Chondrocyte (in vitro differentiated cells): ENCODE measurements around the gene ECSCR. TPM values are rescaled to one million over a fixed set of nuclear protein-coding genes. Genes with fewer than 3 reads are reported as not detected.
"Not testable (repeated sequence)": the region's sequence is repeated elsewhere in the genome, so short reads cannot be mapped to it uniquely, and the experiment has no call there.

Source experiments
- DNase-seq: peaks from one replicate; pipeline ENCODE4 v3.0.0; 2021; ENCODE audit warnings: mixed read lengths, low spot score
- H3K27ac Mint-ChIP-seq: one replicate; pipeline ENCODE4 v1.8.0; 2021; ENCODE audit warnings: mild to moderate bottlenecking, moderate library complexity, mixed read lengths; ENCODE audit not compliant: unreplicated experiment
- H3K27me3 Mint-ChIP-seq: 2 replicates; pipeline ENCODE4 v1.8.0; 2021; ENCODE audit warnings: low read depth, mixed read lengths
- H3K36me3 Mint-ChIP-seq: 2 replicates; pipeline ENCODE4 v1.8.0; 2021; ENCODE audit warnings: low read depth, mixed read lengths
- H3K4me1 Mint-ChIP-seq: 2 replicates; pipeline ENCODE4 v1.8.0; 2021; ENCODE audit warnings: low read depth, mild to moderate bottlenecking, mixed read lengths
- H3K4me3 Mint-ChIP-seq: one replicate; pipeline ENCODE4 v1.8.0; 2021; ENCODE audit warnings: mild to moderate bottlenecking, moderate library complexity, mixed read lengths; ENCODE audit not compliant: unreplicated experiment
- H3K9me3 Mint-ChIP-seq: 2 replicates; pipeline ENCODE4 v1.8.0; 2021; ENCODE audit warnings: low read depth, mixed read lengths
- CTCF ChIP-seq: fragments of 200-600 bp; sonication (generic); IDR thresholded peaks from 2 replicates; pipeline ENCODE4 v1.5.0; 2021; ENCODE audit warnings: antibody characterized with exemption, mild to moderate bottlenecking, moderate library complexity
- total RNA-seq: library from RNA; stranded (reverse); gene quantifications from 3 replicates; pipeline ENCODE4 v1.2.1, GENCODE V29; 2021

The ECSCR gene
- total RNA-seq, 1 donor from 2014 or later, result 0.62 TPM

GRCh38 chr5:139413963-139414362, 48.6 kb downstream of the ECSCR start:
- H3K4me3 Mint-ChIP-seq, result no peak overlapping the region

DNA sequence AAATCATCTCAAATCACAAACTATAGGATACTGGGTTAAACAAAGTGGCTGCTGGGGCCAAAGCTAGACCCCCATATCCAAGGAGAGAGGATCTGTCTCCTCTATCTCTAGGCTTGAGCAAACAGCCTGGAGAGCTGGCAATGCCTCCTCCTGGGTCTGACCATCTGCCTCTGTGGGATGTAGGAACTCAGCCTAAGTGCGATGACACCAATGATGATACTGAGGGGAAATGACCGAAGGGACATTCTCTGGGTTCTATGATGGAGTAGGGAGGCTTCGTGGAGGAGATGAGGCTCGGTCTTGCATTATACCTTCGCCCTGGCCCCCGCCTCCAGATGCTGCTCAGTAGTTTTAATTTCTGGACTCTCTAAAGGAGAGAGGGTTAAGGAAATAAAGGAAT, 49.4 kb downstream of the ECSCR start:
- DNase-seq, result no peak
- no peak for TF ChIP-seq CTCF
- Mint-ChIP-seq H3K4me3 (no peak overlapping the region), H3K36me3 (peaks cover 10% of the 10 kb centered on the region), H3K4me1 (peaks cover 8% of the 10 kb centered on the region), H3K27me3 (no peaks in the 10 kb centered on the region), H3K27ac (no peak overlapping the region), H3K9me3 (no peaks in the 10 kb centered on the region)

More at GRCh38 chr5:139413963-139414362, 48.6 kb downstream of the ECSCR start:
- H3K9me3 Mint-ChIP-seq, result no peaks in the 10 kb centered on the region
- TF ChIP-seq CTCF, result no peak
- peaks cover 10% of the 10 kb centered on the region for H3K36me3 Mint-ChIP-seq
- no peaks in the 10 kb centered on the region for H3K27me3 Mint-ChIP-seq
- no peak for DNase-seq
- H3K27ac Mint-ChIP-seq, result no peak overlapping the region
- H3K4me1 Mint-ChIP-seq, result peaks cover 8% of the 10 kb centered on the region

DNA sequence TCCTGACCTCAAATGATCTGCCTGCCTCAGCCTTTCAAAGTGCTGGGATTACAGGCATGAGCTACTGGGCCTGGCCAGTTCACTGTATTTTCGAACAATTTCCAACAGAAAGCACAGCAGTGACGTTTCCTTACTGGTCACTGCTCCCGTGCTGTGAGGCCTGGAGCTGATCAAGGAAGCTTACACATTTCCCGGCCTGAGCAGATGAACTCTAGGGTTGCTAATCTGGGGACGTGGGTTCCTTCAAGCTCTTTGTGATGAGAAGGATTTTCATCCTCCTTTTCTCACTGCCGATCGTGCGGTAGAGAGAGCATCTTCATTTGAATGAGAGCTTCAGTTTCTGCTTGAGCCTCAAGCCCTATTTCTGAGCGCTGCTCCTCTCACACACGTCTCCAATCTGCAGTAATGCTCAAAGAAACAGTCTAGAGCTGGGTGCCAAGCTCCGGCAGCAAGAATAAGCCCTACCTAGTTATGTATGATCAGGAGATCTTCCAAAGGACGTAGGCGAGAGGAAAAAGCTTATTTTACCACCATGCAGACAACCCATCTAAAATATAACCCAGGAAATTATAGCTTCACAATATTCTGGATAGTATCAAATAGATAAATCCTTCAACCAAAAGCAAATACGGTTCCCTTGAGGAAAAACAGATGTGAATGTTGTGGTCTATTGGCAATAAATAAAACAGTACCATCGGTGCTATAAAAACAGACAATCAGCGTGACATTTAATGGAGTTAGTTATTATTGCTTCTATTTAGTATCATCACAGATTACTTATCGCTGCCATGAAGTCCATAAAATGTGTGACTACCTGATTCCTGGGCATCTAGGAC, 51.3 kb downstream of the ECSCR start:
- no peak for DNase-seq
- peaks cover 10% of the 10 kb centered on the region for H3K36me3 Mint-ChIP-seq
- H3K27ac Mint-ChIP-seq, result no peak overlapping the region
- TF ChIP-seq CTCF, result no peak
- H3K27me3 Mint-ChIP-seq, result no peaks in the 10 kb centered on the region
- H3K4me3 Mint-ChIP-seq, result no peak overlapping the region
- H3K4me1 Mint-ChIP-seq, result no peaks in the 10 kb centered on the region
- H3K9me3 Mint-ChIP-seq, result no peaks in the 10 kb centered on the region

DNA sequence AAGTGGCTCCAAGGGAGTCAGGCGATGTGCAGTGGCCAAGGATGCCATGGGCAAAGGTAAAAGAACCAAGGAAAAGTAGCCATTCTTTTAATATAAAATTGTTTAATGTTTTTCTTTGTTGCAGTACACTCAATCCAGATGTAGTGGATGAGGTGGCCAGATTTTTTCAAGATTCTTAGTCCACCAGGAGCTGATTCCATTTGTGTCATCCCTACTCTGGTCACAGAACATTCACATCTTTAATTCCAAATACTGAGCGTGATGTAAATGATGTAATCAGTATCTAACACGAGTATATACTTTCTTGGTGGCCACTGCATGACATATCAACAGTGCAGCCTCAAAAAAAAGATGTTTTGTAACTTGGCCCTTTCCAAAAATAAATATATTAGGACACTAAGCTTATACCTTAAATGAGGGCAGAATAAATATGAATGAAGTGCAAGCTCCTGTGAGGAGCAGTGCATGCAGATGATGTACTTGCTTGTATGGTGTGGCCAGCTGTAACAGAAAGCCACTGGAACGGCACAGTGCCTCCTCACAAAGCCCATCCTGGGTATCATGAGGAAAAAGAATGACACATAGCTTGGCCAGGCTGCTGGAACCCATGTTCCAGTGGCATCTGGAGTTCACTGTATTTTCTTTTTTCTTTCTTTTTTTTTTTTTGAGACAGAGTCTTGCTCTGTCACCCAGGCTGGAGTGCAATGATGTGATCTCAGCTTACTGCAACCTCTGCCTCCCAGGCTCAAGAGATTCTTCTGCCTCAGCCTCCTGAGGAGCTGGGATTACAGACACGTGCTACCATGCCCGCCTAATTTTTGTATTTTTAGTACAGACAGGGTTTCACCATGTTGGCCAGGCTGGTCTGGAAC, 52.2 kb downstream of the ECSCR start:
- no peaks in the 10 kb centered on the region for H3K4me1 Mint-ChIP-seq
- TF ChIP-seq CTCF, result no peak
- no peak overlapping the region for H3K27ac Mint-ChIP-seq
- no peaks in the 10 kb centered on the region for H3K9me3 Mint-ChIP-seq
- DNase-seq, result no peak
- no peak overlapping the region for H3K4me3 Mint-ChIP-seq
- H3K27me3 Mint-ChIP-seq, result no peaks in the 10 kb centered on the region
- peaks cover 10% of the 10 kb centered on the region for H3K36me3 Mint-ChIP-seq

GRCh38 chr5:139409116-139409515, 53.4 kb downstream of the ECSCR start:
- H3K27me3 Mint-ChIP-seq, result not testable (repeated sequence)
- peaks cover 10% of the 10 kb centered on the region for H3K36me3 Mint-ChIP-seq

More at GRCh38 chr5:139409116-139409515, 53.4 kb downstream of the ECSCR start:
- H3K9me3 Mint-ChIP-seq, H3K4me1 Mint-ChIP-seq, H3K4me3 Mint-ChIP-seq, H3K27ac Mint-ChIP-seq, DNase-seq: not testable (repeated sequence)
